A673 (cell line): ENCODE data around the gene FAAP20.

Experiments used
- CTCF ChIP-seq: fragments of 300-800, 200-600 bp; sonication (generic); conservative IDR thresholded peaks from 2 replicates; pipeline ENCODE4 v1.5.1; 2017; ENCODE audit warnings: low read depth, mild to moderate bottlenecking, antibody characterized with exemption, low read length, moderate library complexity, mixed read lengths
- EZH2 ChIP-seq: fragments of 200-600 bp; sonication (generic); IDR thresholded peaks from 2 replicates; pipeline ENCODE4 v1.6.1; 2017; ENCODE audit warnings: borderline replicate concordance, low read depth, mild to moderate bottlenecking, mixed read lengths, antibody characterized with exemption, low read length; ENCODE audit not compliant: poor library complexity, severe bottlenecking

GRCh38 chr1:2183937-2184334 lies 10.6 kb downstream of the FAAP20 start:
- no peak for TF ChIP-seq CTCF
- TF ChIP-seq EZH2 = no peak
